Activated naive CD8-positive, alpha-beta T cell treated with anti-CD3 and anti-CD28 coated beads, Interleukin-2, amount 10 ng/mL, durations not matched to agents 7 days and 5 days (primary cell): ENCODE data around the gene UXT. TPM values are rescaled to one million over a fixed set of nuclear protein-coding genes. Genes with fewer than 3 reads are reported as not detected.

Experiments
- ATAC-seq: fragments of 150-1000 bp; cut with Tn5 transposase; one replicate; pipeline ENCODE4 v1.10.0; 2021; ENCODE audit warnings: low read depth, moderate library complexity
- POLR2A ChIA-PET: fragments of 350-600 bp; sonication (Branson Sonifier 250); formaldehyde crosslinking; loops from one replicate; lab custom pipeline; 2021; ENCODE audit warnings: antibody characterized with exemption; lab: Charles Lee
- DNase-seq: peaks from one replicate; pipeline ENCODE4 v3.0.0; 2021
- H3K27ac Mint-ChIP-seq: one replicate; pipeline ENCODE4 v1.8.0; 2022; ENCODE audit warnings: mild to moderate bottlenecking, mixed read lengths
- H3K27me3 Mint-ChIP-seq: one replicate; pipeline ENCODE4 v1.8.0; 2022; ENCODE audit warnings: mild to moderate bottlenecking, moderate library complexity, mixed read lengths
- H3K36me3 Mint-ChIP-seq: one replicate; pipeline ENCODE4 v1.8.0; 2021; ENCODE audit warnings: mild to moderate bottlenecking, mixed read lengths
- H3K4me1 Mint-ChIP-seq: one replicate; pipeline ENCODE4 v1.8.0; 2021; ENCODE audit warnings: mixed read lengths
- H3K4me3 Mint-ChIP-seq: one replicate; pipeline ENCODE4 v1.8.0; 2022; ENCODE audit warnings: mild to moderate bottlenecking, moderate library complexity, mixed read lengths
- H3K9me3 Mint-ChIP-seq: one replicate; pipeline ENCODE4 v1.8.0; 2021; ENCODE audit warnings: mixed read lengths
- total RNA-seq, 2 experiments: library from RNA; stranded (reverse); gene quantifications; one replicate each; pipeline ENCODE4 v1.2.3, GENCODE V29; 2021

Gene UXT
- total RNA-seq, 2 experiments from 2014 or later: 152 TPM

GRCh38 chrX:47662144-47662657 is 3.2 kb upstream of the UXT start:
- Mint-ChIP-seq H3K4me1 (peaks cover 14% of the 10 kb centered on the region), H3K4me3 (no peak overlapping the region), H3K36me3 (peaks cover 7% of the 10 kb centered on the region), H3K9me3 (no peaks in the 10 kb centered on the region), H3K27ac (no peak overlapping the region), H3K27me3 (no peaks in the 10 kb centered on the region)
- POLR2A ChIA-PET: no interaction called here
- ATAC-seq (no peak), DNase-seq (no peak)

GRCh38 chrX:47661539-47661938 is 2.6 kb upstream of the UXT start:
- ATAC-seq: no peak
- Mint-ChIP-seq H3K4me1 (peaks cover 14% of the 10 kb centered on the region), H3K4me3 (no peak overlapping the region), H3K36me3 (peaks cover 8% of the 10 kb centered on the region), H3K27me3 (no peaks in the 10 kb centered on the region), H3K9me3 (no peaks in the 10 kb centered on the region), H3K27ac (no peak overlapping the region)
- no peak for DNase-seq
- POLR2A ChIA-PET: no interaction called here

- Mint-ChIP-seq H3K4me1 (peaks cover 17% of the 10 kb centered on the region), H3K4me3 (peak overlapping the region; percentile 89), H3K9me3 (no peaks in the 10 kb centered on the region), H3K36me3 (peaks cover 16% of the 10 kb centered on the region), H3K27ac (peak overlapping the region; percentile 98), H3K27me3 (no peaks in the 10 kb centered on the region)
- DNase-seq (no peak), ATAC-seq (no peak)
- POLR2A ChIA-PET: no interaction called here
Measured at GRCh38 chrX:47659421-47659726, 394 bp upstream of the UXT start.

- peak overlapping the region; percentile 98 for H3K27ac Mint-ChIP-seq
- H3K4me3 Mint-ChIP-seq: peak overlapping the region; percentile 89
- H3K4me1 Mint-ChIP-seq: peaks cover 17% of the 10 kb centered on the region
- DNase-seq: no peak
- no peaks in the 10 kb centered on the region for H3K9me3 Mint-ChIP-seq
- H3K27me3 Mint-ChIP-seq: no peaks in the 10 kb centered on the region
- peaks cover 21% of the 10 kb centered on the region for H3K36me3 Mint-ChIP-seq
- ATAC-seq: no peak
- POLR2A ChIA-PET: no interaction called here
Measured at GRCh38 chrX:47658301-47658683, 688 bp downstream of the UXT start.

- DNase-seq (no peak), ATAC-seq (no peak)
- Mint-ChIP-seq H3K9me3 (no peaks in the 10 kb centered on the region), H3K36me3 (peaks cover 37% of the 10 kb centered on the region), H3K4me1 (peaks cover 32% of the 10 kb centered on the region), H3K27me3 (no peaks in the 10 kb centered on the region), H3K4me3 (peak overlapping the region; percentile 93), H3K27ac (peak overlapping the region; percentile 93)
- POLR2A ChIA-PET: interaction anchor here (1.2 kb wide), 1 partner anchor 95 kb away, joined by 7 read pairs; no protein-coding TSS in a partner anchor
Measured at GRCh38 chrX:47651043-47651905, 7.7 kb downstream of the UXT start.

GRCh38 chrX:47650164-47651042 is 8.6 kb downstream of the UXT start, which contains the start of gene ELK1:
ELK1 (minus strand) TSS chrX:47650563; CDS start chrX:47641441, 9,122 bp downstream.
- H3K27ac Mint-ChIP-seq: peak within 1 kb of the TSS; percentile 93
- peak within 1 kb of the TSS; percentile 93 for H3K4me3 Mint-ChIP-seq
- POLR2A ChIA-PET: interaction anchor here (1.2 kb wide), 1 partner anchor 94 kb away, joined by 7 read pairs; no protein-coding TSS in a partner anchor
- H3K9me3 Mint-ChIP-seq: no peaks in the 10 kb centered on the region
- H3K27me3 Mint-ChIP-seq: no peaks in the 10 kb centered on the region
- peak; percentile 96 for ATAC-seq
- DNase-seq: peak; percentile 83
- H3K4me1 Mint-ChIP-seq: peaks cover 32% of the 10 kb centered on the region
- H3K36me3 Mint-ChIP-seq: peaks cover 33% of the 10 kb centered on the region

GRCh38 chrX:47649781-47650163 is 9.2 kb downstream of the UXT start:
- no peaks in the 10 kb centered on the region for H3K9me3 Mint-ChIP-seq
- H3K27ac Mint-ChIP-seq: peak overlapping the region; percentile 93
- no peaks in the 10 kb centered on the region for H3K27me3 Mint-ChIP-seq
- H3K4me1 Mint-ChIP-seq: peaks cover 34% of the 10 kb centered on the region
- POLR2A ChIA-PET: interaction anchor here (1.2 to 1.6 kb wide), 2 partner anchors 93 to 416 kb away, joined by 7 to 8 read pairs; no protein-coding TSS in a partner anchor
- peak overlapping the region; percentile 93 for H3K4me3 Mint-ChIP-seq
- no peak for DNase-seq
- ATAC-seq: no peak
- peaks cover 35% of the 10 kb centered on the region for H3K36me3 Mint-ChIP-seq

- peaks cover 40% of the 10 kb centered on the region for H3K36me3 Mint-ChIP-seq
- POLR2A ChIA-PET: interaction anchor here (0.7 to 1.6 kb wide), 3 partner anchors 24 to 416 kb away, joined by 3 to 8 read pairs (median 3); no protein-coding TSS in a partner anchor
- peaks cover 39% of the 10 kb centered on the region for H3K4me1 Mint-ChIP-seq
Measured at GRCh38 chrX:47649271-47649670, 9.7 kb downstream of the UXT start.

GRCh38 chrX:47648376-47648775 is 10.6 kb downstream of the UXT start:
- peaks cover 38% of the 10 kb centered on the region for H3K36me3 Mint-ChIP-seq
- H3K4me1 Mint-ChIP-seq: peaks cover 42% of the 10 kb centered on the region
- no peaks in the 10 kb centered on the region for H3K9me3 Mint-ChIP-seq
- H3K4me3 Mint-ChIP-seq: peak overlapping the region; percentile 93
- H3K27ac Mint-ChIP-seq: peak overlapping the region; percentile 89
- H3K27me3 Mint-ChIP-seq: no peaks in the 10 kb centered on the region
- ATAC-seq (no peak), DNase-seq (no peak)
- POLR2A ChIA-PET: interaction anchor here (1.3 to 1.6 kb wide), 2 partner anchors 92 to 415 kb away, joined by 3 to 8 read pairs; no protein-coding TSS in a partner anchor

More at GRCh38 chrX:47649271-47649670, 9.7 kb downstream of the UXT start:
- H3K27me3 Mint-ChIP-seq: no peaks in the 10 kb centered on the region
- DNase-seq (no peak), ATAC-seq (no peak)
- no peaks in the 10 kb centered on the region for H3K9me3 Mint-ChIP-seq
- H3K27ac Mint-ChIP-seq: peak overlapping the region; percentile 89
- H3K4me3 Mint-ChIP-seq: peak overlapping the region; percentile 93

DNA sequence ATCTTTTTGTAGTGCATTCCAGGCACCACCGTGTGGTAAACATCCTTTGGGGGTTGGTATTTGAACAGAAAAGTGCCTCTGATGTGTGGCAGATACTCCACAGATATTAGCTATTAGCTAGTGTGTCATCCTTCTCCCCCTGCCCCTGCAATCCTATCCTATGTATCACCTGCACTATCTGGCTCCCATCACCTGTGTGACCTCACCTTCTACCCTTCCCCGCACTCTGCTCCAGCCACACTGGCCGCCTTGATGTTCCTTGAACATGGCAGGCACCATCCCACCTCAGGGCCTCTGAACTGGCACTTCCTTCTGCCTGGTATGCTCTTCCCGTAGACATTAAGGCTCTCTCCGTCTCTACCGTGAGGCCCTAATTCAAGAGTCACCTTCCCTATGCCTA is 12.3 kb downstream of the UXT start:
- Mint-ChIP-seq H3K4me1 (peaks cover 36% of the 10 kb centered on the region), H3K4me3 (no peak overlapping the region), H3K27me3 (no peaks in the 10 kb centered on the region), H3K9me3 (no peaks in the 10 kb centered on the region), H3K27ac (peak overlapping the region; percentile 38), H3K36me3 (peaks cover 32% of the 10 kb centered on the region)
- DNase-seq (no peak), ATAC-seq (no peak)
- POLR2A ChIA-PET: no interaction called here

GRCh38 chrX:47645530-47645929 is 13.4 kb downstream of the UXT start:
- POLR2A ChIA-PET: no interaction called here
- H3K36me3 Mint-ChIP-seq: peaks cover 33% of the 10 kb centered on the region
- DNase-seq (no peak), ATAC-seq (no peak)
- H3K27me3 Mint-ChIP-seq: no peaks in the 10 kb centered on the region
- H3K4me1 Mint-ChIP-seq: peaks cover 29% of the 10 kb centered on the region
- no peaks in the 10 kb centered on the region for H3K9me3 Mint-ChIP-seq
- H3K27ac Mint-ChIP-seq: no peak overlapping the region
- H3K4me3 Mint-ChIP-seq: no peak overlapping the region

- Mint-ChIP-seq H3K27ac (peak overlapping the region; percentile 28), H3K36me3 (peaks cover 42% of the 10 kb centered on the region), H3K4me3 (no peak overlapping the region), H3K27me3 (no peaks in the 10 kb centered on the region), H3K9me3 (no peaks in the 10 kb centered on the region), H3K4me1 (peaks cover 29% of the 10 kb centered on the region)
- POLR2A ChIA-PET: no interaction called here
- no peak for ATAC-seq
- DNase-seq: no peak
Measured at GRCh38 chrX:47644557-47645091, 14.4 kb downstream of the UXT start.

GRCh38 chrX:47643926-47644325 is 15.1 kb downstream of the UXT start:
- Mint-ChIP-seq H3K9me3 (no peaks in the 10 kb centered on the region), H3K36me3 (peaks cover 46% of the 10 kb centered on the region), H3K4me3 (no peak overlapping the region), H3K27me3 (no peaks in the 10 kb centered on the region), H3K4me1 (peaks cover 25% of the 10 kb centered on the region), H3K27ac (no peak overlapping the region)
- POLR2A ChIA-PET: interaction anchor here (1.0 kb wide), 1 partner anchor 19 kb away, joined by 3 read pairs; no protein-coding TSS in a partner anchor
- DNase-seq (no peak), ATAC-seq (no peak)
